ENCODE results near the gene HDAC10. TPM values are rescaled to one million over a fixed set of nuclear protein-coding genes. Genes with fewer than 3 reads are reported as not detected.

Gene HDAC10
- total and polyA plus RNA-seq, 10 of the 15 experiments (the other 5 are each of a cell fraction or from before 2014, with no cell fraction given), result 0.26 to 48.6 (median 5.0) TPM

DNA sequence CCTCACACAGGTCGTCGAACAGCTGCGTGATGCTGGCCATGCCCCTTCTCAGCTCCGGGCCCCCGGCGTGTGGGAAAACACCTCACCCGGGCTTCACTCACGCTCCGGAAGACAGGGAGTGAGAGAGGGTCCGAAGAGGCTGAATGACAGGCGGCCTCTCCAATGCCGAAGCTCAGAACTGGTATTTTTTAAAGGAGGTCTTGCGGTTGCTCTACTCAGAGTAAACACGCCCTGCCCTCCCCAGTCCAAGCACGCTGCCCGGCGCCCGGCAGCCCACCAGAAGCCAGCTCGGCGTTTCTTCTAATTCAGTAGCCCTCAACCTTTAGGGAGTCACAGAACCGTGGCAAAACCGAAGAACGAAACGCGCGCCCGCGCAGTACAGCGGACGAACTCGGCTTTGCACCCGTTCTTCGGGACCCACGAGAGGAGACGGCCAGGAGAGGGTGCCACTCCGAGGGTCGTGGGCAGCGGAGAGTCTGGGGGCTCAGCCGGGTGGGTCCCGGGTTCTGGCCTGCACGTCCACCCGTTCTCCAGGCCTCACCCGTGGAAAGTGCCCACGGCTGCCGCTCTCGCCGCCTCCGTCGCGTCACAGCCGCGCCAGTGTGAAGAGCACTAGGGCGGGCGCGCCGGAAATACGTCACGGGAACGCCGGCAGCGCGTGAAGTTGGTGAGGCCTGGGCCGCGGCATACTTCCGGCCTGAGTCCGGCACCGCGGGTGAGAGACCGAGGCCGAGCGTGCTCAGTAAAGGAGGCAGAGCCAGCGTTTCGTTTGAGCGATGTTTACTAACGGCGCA lies 6.4 kb downstream of the HDAC10 start, which contains the start of gene TUBGCP6 (continued):
- TF ChIP-seq, protein P1, sequence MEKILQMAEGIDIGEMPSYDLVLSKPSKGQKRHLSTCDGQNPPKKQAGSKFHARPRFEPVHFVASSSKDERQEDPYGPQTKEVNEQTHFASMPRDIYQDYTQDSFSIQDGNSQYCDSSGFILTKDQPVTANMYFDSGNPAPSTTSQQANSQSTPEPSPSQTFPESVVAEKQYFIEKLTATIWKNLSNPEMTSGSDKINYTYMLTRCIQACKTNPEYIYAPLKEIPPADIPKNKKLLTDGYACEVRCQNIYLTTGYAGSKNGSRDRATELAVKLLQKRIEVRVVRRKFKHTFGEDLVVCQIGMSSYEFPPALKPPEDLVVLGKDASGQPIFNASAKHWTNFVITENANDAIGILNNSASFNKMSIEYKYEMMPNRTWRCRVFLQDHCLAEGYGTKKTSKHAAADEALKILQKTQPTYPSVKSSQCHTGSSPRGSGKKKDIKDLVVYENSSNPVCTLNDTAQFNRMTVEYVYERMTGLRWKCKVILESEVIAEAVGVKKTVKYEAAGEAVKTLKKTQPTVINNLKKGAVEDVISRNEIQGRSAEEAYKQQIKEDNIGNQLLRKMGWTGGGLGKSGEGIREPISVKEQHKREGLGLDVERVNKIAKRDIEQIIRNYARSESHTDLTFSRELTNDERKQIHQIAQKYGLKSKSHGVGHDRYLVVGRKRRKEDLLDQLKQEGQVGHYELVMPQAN (conservative IDR thresholded peaks at IDR 0.05), result peak; percentile 88
- TF ChIP-seq, protein P2, sequence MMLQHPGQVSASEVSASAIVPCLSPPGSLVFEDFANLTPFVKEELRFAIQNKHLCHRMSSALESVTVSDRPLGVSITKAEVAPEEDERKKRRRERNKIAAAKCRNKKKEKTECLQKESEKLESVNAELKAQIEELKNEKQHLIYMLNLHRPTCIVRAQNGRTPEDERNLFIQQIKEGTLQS (IDR thresholded peaks at IDR 0.05; ENCODE audit: borderline replicate concordance, extremely low read depth, low read depth, low read length), result peak; percentile 86
- TF ChIP-seq SMARCA5 (IDR thresholded peaks at IDR 0.05) (no peak), POU2F2 (IDR thresholded peaks at IDR 0.05; ENCODE audit: borderline replicate concordance, low read depth, low read length) (peak; percentile 76), SUZ12 (IDR thresholded peaks at IDR 0.05; ENCODE audit: unreplicated experiment) (no peak), NFYB (IDR thresholded peaks at IDR 0.05; ENCODE audit: insufficient read depth, low read depth, low read length) (peak; percentile 93), JUND (IDR thresholded peaks at IDR 0.05; ENCODE audit: low read depth, low read length) (no peak), TAF1 (IDR thresholded peaks at IDR 0.05; ENCODE audit: borderline replicate concordance, low read depth, low read length) (peak; percentile 75; the same call in 1 of the 2 replicates), CEBPB (IDR thresholded peaks at IDR 0.05; ENCODE audit: borderline replicate concordance in 1 of 2, low read depth in 2 of 2, low read length in 2 of 2) (no peak), SIX5 (IDR thresholded peaks at IDR 0.05; ENCODE audit: low read depth, low read length, severe bottlenecking) (peak; percentile 69), KLF5 (IDR thresholded peaks at IDR 0.05; ENCODE audit: partially characterized antibody) (peak; percentile 56), CREM (IDR thresholded peaks at IDR 0.05; ENCODE audit: low read depth) (peak; percentile 100), TCF3 (IDR thresholded peaks at IDR 0.05; ENCODE audit: borderline replicate concordance, insufficient read depth, low read depth, low read length) (no peak), ZNF622 (IDR thresholded peaks at IDR 0.05) (no peak), EZH2 (IDR thresholded peaks at IDR 0.05; ENCODE audit: borderline replicate concordance, control insufficient read depth, low read depth, low read length) (no peak), NFYA (IDR thresholded peaks at IDR 0.05; ENCODE audit: borderline replicate concordance, low read depth, low read length) (no peak), HDAC6 (IDR thresholded peaks at IDR 0.05; ENCODE audit: unreplicated experiment) (no peak), MYC (IDR thresholded peaks at IDR 0.05; ENCODE audit: insufficient read depth, insufficient read length, insufficient replicate concordance, low read length, severe bottlenecking) (no peak), RCOR1 (conservative IDR thresholded peaks at IDR 0.05; ENCODE audit: low read depth, low read length) (no peak), TCF7 (IDR thresholded peaks at IDR 0.05; ENCODE audit: borderline replicate concordance) (no peak), RAD21 (IDR thresholded peaks at IDR 0.05; ENCODE audit: insufficient read depth, low read depth, low read length) (no peak)
- TF ChIP-seq, protein P3, sequence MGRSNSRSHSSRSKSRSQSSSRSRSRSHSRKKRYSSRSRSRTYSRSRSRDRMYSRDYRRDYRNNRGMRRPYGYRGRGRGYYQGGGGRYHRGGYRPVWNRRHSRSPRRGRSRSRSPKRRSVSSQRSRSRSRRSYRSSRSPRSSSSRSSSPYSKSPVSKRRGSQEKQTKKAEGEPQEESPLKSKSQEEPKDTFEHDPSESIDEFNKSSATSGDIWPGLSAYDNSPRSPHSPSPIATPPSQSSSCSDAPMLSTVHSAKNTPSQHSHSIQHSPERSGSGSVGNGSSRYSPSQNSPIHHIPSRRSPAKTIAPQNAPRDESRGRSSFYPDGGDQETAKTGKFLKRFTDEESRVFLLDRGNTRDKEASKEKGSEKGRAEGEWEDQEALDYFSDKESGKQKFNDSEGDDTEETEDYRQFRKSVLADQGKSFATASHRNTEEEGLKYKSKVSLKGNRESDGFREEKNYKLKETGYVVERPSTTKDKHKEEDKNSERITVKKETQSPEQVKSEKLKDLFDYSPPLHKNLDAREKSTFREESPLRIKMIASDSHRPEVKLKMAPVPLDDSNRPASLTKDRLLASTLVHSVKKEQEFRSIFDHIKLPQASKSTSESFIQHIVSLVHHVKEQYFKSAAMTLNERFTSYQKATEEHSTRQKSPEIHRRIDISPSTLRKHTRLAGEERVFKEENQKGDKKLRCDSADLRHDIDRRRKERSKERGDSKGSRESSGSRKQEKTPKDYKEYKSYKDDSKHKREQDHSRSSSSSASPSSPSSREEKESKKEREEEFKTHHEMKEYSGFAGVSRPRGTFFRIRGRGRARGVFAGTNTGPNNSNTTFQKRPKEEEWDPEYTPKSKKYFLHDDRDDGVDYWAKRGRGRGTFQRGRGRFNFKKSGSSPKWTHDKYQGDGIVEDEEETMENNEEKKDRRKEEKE (IDR thresholded peaks at IDR 0.05), result no peak
- TF ChIP-seq, protein P4, sequence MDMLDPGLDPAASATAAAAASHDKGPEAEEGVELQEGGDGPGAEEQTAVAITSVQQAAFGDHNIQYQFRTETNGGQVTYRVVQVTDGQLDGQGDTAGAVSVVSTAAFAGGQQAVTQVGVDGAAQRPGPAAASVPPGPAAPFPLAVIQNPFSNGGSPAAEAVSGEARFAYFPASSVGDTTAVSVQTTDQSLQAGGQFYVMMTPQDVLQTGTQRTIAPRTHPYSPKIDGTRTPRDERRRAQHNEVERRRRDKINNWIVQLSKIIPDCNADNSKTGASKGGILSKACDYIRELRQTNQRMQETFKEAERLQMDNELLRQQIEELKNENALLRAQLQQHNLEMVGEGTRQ (IDR thresholded peaks at IDR 0.05; ENCODE audit: borderline replicate concordance, low read depth, low read length), result no peak

Data from GM12878 (cell line).